WERI-Rb-1 (cell line): ENCODE results near the gene LYRM4.
A peak's percentile ranks its signal among the peaks of the same experiment; 100 is the strongest.

Experiments used
- DNase-seq: peaks from one replicate; pipeline ENCODE4 v3.0.0-alpha.2; 2020
- H3K27ac ChIP-seq: fragments of 250-450 bp; sonication (Bioruptor Pico); 2 replicates; pipeline ENCODE4 v1.5.1; 2020; ENCODE audit warnings: mild to moderate bottlenecking, moderate library complexity
- H3K27me3 ChIP-seq: fragments of 250-450 bp; sonication (Bioruptor Pico); 2 replicates; pipeline ENCODE4 v1.5.1; 2021; ENCODE audit warnings: mild to moderate bottlenecking, low read depth, moderate library complexity; ENCODE audit not compliant: insufficient read depth, severe bottlenecking
- H3K36me3 ChIP-seq: fragments of 250-450 bp; sonication (Bioruptor Pico); 2 replicates; pipeline ENCODE4 v1.5.1; 2020; ENCODE audit warnings: mild to moderate bottlenecking, moderate library complexity
- H3K4me3 ChIP-seq: 2 replicates; pipeline ENCODE4 v1.5.1; 2011; ENCODE audit warnings: low read depth, mild to moderate bottlenecking, control low read depth, low read length
- H3K9me3 ChIP-seq: fragments of 250-450 bp; sonication (Bioruptor Pico); 2 replicates; pipeline ENCODE4 v1.5.1; 2021; ENCODE audit warnings: mild to moderate bottlenecking, moderate library complexity; ENCODE audit not compliant: severe bottlenecking
- CTCF ChIP-seq: IDR thresholded peaks from 2 replicates; pipeline ENCODE4 v1.5.1; 2011; ENCODE audit warnings: low read depth, mild to moderate bottlenecking, control low read depth, inconsistent platforms, low read length

The LYRM4 gene

GRCh38 chr6:5278565-5279120 lies 17.9 kb upstream of the LYRM4 start:
- no peaks in the 10 kb centered on the region for H3K9me3 ChIP-seq
- no peaks in the 10 kb centered on the region for H3K27me3 ChIP-seq
- no peak overlapping the region for H3K4me3 ChIP-seq
- TF ChIP-seq CTCF, result no peak
- no peak for DNase-seq
- H3K36me3 ChIP-seq, result no peaks in the 10 kb centered on the region
- H3K27ac ChIP-seq, result no peak overlapping the region

- H3K27me3 ChIP-seq, result no peaks in the 10 kb centered on the region
- no peak for DNase-seq
- no peak for TF ChIP-seq CTCF
- H3K9me3 ChIP-seq, result no peaks in the 10 kb centered on the region
- H3K27ac ChIP-seq, result no peak overlapping the region
- no peaks in the 10 kb centered on the region for H3K36me3 ChIP-seq
- H3K4me3 ChIP-seq, result no peak overlapping the region
Measured at GRCh38 chr6:5278047-5278446, 17.3 kb upstream of the LYRM4 start.

- no peak for TF ChIP-seq CTCF
- no peaks in the 10 kb centered on the region for H3K9me3 ChIP-seq
- no peak overlapping the region; the same call in 1 of the 2 replicates for H3K27ac ChIP-seq
- H3K36me3 ChIP-seq, result no peaks in the 10 kb centered on the region
- no peak overlapping the region for H3K4me3 ChIP-seq
- no peak for DNase-seq
- H3K27me3 ChIP-seq, result no peaks in the 10 kb centered on the region
Measured at GRCh38 chr6:5277589-5277988, 16.8 kb upstream of the LYRM4 start.

GRCh38 chr6:5276581-5276980 lies 15.8 kb upstream of the LYRM4 start:
- no peaks in the 10 kb centered on the region for H3K27me3 ChIP-seq
- TF ChIP-seq CTCF, result no peak
- no peaks in the 10 kb centered on the region for H3K9me3 ChIP-seq
- H3K36me3 ChIP-seq, result no peaks in the 10 kb centered on the region
- peak overlapping the region; percentile 66 for H3K27ac ChIP-seq
- DNase-seq, result peak; percentile 96
- peak overlapping the region; percentile 2 for H3K4me3 ChIP-seq

GRCh38 chr6:5275497-5275896 lies 14.7 kb upstream of the LYRM4 start:
- H3K9me3 ChIP-seq, result no peaks in the 10 kb centered on the region
- no peak overlapping the region for H3K27ac ChIP-seq
- H3K36me3 ChIP-seq, result no peaks in the 10 kb centered on the region
- no peak for TF ChIP-seq CTCF
- H3K27me3 ChIP-seq, result no peaks in the 10 kb centered on the region
- DNase-seq, result no peak
- no peak overlapping the region for H3K4me3 ChIP-seq

GRCh38 chr6:5274231-5274630 lies 13.5 kb upstream of the LYRM4 start:
- Histone ChIP-seq H3K27ac (no peak overlapping the region), H3K9me3 (no peaks in the 10 kb centered on the region), H3K4me3 (no peak overlapping the region), H3K27me3 (no peaks in the 10 kb centered on the region), H3K36me3 (no peaks in the 10 kb centered on the region)
- DNase-seq, result no peak
- no peak for TF ChIP-seq CTCF
